ENCODE measurements around the gene ENG.
"Not testable (repeated sequence)": the region's sequence is repeated elsewhere in the genome, so short reads cannot be mapped to it uniquely, and the experiment has no call there.

ENG gene

DNA sequence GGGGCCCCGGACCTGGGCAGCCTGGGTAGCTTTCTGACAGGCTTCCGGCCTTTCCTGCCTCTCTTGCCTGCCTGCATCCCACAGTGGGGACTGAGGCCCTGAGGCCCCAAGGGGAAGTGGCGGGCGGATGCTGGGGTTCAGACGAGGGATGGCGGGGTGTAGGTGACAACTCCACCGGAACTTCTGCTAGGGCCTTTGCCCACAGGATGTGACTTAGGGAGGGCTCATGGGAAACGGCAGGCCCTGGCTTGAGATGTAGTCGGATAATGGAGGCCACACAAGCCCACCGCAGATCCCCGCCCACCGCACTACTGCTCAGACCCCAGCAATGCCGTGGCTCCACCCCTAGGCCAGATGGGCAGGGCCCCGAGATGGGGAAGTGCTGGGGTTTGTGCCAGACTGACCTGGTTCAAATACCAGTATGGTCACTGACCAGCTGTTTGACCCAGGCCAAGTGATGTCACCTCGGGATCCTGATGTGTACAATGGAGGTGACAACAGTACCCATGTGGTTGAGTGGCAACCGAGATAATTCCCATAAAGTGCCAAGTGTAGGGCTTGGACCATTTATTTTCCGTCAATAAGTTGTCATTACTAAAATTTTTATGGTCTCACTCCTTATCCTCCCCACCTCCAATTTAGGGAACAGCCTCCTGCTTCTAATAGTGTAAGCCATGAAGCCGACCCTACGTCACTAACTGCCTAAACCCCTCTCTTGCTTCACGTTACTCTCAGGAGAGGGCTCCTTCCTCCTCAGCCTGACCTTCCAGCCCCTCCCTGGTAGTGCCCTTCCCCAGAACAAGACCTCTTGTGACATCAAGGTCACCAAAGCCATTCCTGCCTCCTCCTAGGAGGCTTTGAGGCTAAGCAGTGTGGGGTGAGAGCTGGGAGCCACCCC is 71.1 kb downstream of the ENG start:
- H3K27me3 ChIP-seq = no peaks in the 10 kb centered on the region
- no peaks in the 10 kb centered on the region for H3K9me3 ChIP-seq
- no peak overlapping the region for H3K4me3 ChIP-seq (ENCODE audit: low read depth, low read length)
- peaks cover 15% of the 10 kb centered on the region for H3K36me3 ChIP-seq
- H3K4me1 ChIP-seq = peaks cover 20% of the 10 kb centered on the region
- TF ChIP-seq, protein P1, sequence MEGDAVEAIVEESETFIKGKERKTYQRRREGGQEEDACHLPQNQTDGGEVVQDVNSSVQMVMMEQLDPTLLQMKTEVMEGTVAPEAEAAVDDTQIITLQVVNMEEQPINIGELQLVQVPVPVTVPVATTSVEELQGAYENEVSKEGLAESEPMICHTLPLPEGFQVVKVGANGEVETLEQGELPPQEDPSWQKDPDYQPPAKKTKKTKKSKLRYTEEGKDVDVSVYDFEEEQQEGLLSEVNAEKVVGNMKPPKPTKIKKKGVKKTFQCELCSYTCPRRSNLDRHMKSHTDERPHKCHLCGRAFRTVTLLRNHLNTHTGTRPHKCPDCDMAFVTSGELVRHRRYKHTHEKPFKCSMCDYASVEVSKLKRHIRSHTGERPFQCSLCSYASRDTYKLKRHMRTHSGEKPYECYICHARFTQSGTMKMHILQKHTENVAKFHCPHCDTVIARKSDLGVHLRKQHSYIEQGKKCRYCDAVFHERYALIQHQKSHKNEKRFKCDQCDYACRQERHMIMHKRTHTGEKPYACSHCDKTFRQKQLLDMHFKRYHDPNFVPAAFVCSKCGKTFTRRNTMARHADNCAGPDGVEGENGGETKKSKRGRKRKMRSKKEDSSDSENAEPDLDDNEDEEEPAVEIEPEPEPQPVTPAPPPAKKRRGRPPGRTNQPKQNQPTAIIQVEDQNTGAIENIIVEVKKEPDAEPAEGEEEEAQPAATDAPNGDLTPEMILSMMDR (IDR thresholded peaks at IDR 0.05; ENCODE audit: low read depth, low read length) = no peak
- no peak for DNase-seq

DNA sequence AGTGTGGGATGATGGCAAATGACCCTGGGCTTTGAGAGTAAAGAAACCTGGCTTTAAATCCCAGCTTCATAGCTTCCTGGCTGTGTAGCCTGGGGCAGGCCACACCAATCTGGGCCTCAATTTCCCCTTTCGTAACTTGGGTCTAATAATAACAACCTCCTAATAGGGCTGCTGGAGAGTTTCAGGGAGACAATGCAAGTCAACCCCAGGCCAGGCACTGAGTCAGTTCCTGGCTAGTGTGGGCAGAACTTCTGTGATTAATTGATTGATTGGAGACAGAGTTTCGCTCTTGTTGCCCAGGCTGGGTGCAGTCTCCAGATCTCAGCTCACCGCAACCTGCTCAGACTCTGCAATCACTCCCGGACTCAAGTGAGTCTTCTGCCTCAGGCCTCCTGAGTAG is 72.7 kb downstream of the ENG start:
- Histone ChIP-seq H3K9me3 (no peaks in the 10 kb centered on the region), H3K36me3 (no peaks in the 10 kb centered on the region; the same call in 1 of the 2 replicates), H3K27me3 (no peaks in the 10 kb centered on the region), H3K4me1 (peaks cover 17% of the 10 kb centered on the region), H3K4me3 (ENCODE audit: low read depth, low read length) (no peak overlapping the region)
- no peak for DNase-seq
- TF ChIP-seq, protein P1 (IDR thresholded peaks at IDR 0.05; ENCODE audit: low read depth, low read length) = no peak

DNA sequence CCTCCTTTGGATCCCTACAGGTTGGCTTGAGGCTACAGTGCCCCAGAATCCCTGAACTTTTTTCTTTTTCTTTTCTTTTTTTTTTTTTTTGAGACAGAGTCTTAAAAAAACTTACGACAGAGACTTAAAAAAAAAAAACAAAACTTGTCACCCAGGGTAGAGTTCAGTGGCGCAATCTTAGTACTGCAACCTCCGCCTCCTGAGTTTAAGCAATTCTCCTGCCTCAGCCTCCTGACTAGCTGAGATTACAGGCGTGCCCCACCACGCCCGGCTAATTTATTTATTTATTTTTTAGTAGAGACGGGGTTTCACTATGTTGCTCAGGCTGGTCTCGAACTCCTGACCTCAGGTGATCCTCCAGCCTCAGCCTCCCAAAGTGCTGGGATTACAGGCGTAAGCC is 73.5 kb downstream of the ENG start:
- not testable (repeated sequence) for DNase-seq; H3K27me3 ChIP-seq; H3K36me3 ChIP-seq; H3K9me3 ChIP-seq; H3K4me3 ChIP-seq (ENCODE audit: low read depth, low read length)
- H3K4me1 ChIP-seq = peaks cover 19% of the 10 kb centered on the region

DNA sequence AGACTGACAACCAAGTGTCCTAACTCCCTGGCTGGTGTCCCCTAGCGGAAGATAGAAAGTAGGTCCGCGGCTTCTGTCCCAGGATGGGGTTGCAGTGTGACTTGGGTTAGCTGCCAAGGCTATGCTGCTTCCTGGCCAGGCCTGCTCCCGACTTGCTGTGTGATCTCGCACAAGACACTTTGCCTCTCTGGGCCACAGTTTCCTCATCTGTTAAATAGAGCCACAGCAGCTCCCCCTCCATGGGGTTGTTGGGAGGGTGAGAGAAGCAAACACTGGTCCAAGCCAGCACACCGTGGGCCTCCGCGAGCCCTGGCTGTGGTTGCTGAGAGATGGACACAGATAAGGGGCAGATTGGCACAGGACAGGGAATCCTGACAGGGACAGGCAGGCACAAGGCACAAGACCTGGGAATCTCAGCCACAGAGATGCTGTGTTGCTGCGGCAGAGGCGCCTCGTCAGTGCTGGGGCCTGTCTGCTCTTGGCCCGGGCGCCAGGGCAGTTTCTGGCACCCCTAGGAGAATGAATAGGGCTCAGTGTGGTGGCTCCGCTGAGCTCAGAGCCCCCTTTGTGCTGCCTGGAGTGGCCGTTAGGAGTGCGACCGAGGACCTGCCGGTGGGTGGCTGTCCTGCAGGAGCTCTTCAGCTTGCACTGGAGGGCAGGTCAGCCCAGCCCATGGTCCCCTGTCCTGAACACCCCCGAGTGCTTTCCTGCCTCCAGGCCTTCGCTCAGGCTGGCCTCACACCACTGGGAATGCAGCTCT is 74.2 kb downstream of the ENG start:
- Histone ChIP-seq H3K4me3 (ENCODE audit: low read depth, low read length) (no peak overlapping the region), H3K9me3 (no peaks in the 10 kb centered on the region), H3K36me3 (no peaks in the 10 kb centered on the region), H3K27me3 (no peaks in the 10 kb centered on the region), H3K4me1 (peaks cover 19% of the 10 kb centered on the region)
- TF ChIP-seq, protein P1 (IDR thresholded peaks at IDR 0.05; ENCODE audit: low read depth, low read length) = no peak
- peak; percentile 36 for DNase-seq

DNA sequence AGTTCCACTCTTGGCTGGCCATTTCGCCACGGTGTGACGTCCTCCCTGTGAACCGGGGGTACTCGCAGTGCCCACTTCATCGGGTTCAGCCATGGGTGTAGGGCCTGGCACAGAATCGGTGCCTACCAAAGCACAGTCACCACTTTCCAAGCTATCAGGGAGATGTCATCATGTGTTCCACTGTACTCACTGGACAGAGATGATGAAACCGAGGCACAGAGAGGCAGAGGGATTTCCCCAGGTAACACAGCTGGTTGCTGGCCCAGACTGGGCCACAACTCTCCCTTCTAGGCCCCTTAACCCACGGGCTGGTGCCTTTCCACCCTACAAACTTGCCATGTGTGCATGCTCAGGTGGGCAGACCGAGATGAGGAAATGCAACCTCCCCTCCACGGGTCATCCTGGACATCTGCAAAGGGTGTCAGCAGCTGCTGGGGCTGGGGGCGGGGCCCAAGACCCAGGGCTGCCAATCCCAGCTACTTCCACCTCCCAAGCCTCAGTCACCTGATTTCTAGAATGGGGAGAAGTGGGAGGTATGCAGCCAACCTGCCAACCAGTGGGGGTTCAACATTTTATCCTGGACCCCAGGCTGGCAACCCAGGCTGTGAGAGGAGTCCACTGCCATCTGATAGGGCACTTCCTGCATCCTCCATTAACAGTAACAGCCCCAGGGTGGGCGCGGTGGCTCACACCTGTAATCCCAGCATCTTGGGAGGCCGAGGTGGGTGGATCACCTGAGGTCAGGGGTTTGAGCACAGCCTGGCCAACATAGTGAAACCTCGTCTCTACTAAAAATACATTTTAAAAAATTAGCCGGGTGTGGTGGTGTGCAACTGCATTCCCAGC is 75.1 kb downstream of the ENG start:
- H3K4me1 ChIP-seq = peaks cover 19% of the 10 kb centered on the region
- no peak for DNase-seq
- no peaks in the 10 kb centered on the region for H3K9me3 ChIP-seq
- TF ChIP-seq, protein P1 (IDR thresholded peaks at IDR 0.05; ENCODE audit: low read depth, low read length) = no peak
- no peaks in the 10 kb centered on the region for H3K27me3 ChIP-seq
- H3K36me3 ChIP-seq = no peaks in the 10 kb centered on the region
- H3K4me3 ChIP-seq (ENCODE audit: low read depth, low read length) = no peak overlapping the region
